MM.1S (cell line): ENCODE results near the gene MKKS.
A peak's percentile ranks its signal among the peaks of the same experiment; 100 is the strongest.

ENCODE experiments used
- DNase-seq: peaks from one replicate; pipeline ENCODE4 v3.0.0-alpha.2; 2015
- H2AFZ ChIP-seq: fragments of 300-600 bp; sonication (generic); 2 replicates; pipeline ENCODE4 v1.6.0; 2016; ENCODE audit warnings: antibody characterized with exemption, low read length
- H3F3A ChIP-seq: fragments of 300-600 bp; sonication (generic); 2 replicates; pipeline ENCODE4 v1.6.1; 2016; ENCODE audit warnings: mild to moderate bottlenecking, antibody characterized with exemption, low read length, moderate library complexity, mixed read lengths; ENCODE audit not compliant: insufficient read depth
- H3K27ac ChIP-seq: fragments of 300-600 bp; sonication (generic); 2 replicates; pipeline ENCODE4 v1.5.1; 2016; ENCODE audit warnings: mild to moderate bottlenecking, low read length
- H3K27me3 ChIP-seq: fragments of 300-600 bp; sonication (generic); replicated peaks from 2 replicates; pipeline ENCODE4 v1.6.0; 2016; ENCODE audit warnings: low read length; ENCODE audit not compliant: insufficient read depth
- H3K36me3 ChIP-seq: fragments of 300-600 bp; sonication (generic); replicated peaks from 2 replicates; pipeline ENCODE4 v1.6.1; 2016; ENCODE audit warnings: mild to moderate bottlenecking, low read length, mixed read lengths; ENCODE audit not compliant: insufficient read depth
- H3K4me1 ChIP-seq: fragments of 300-600 bp; sonication (generic); 2 replicates; pipeline ENCODE4 v1.6.1; 2016; ENCODE audit warnings: low read length, mixed read lengths
- H3K4me2 ChIP-seq: fragments of 300-600 bp; sonication (generic); 2 replicates; pipeline ENCODE4 v1.6.0; 2016; ENCODE audit warnings: low read depth, low read length
- H3K4me3 ChIP-seq: fragments of 300-600 bp; sonication (generic); 2 replicates; pipeline ENCODE4 v1.5.1; 2016; ENCODE audit warnings: low read length, mixed read lengths
- H3K79me2 ChIP-seq: fragments of 300-600 bp; sonication (generic); 2 replicates; pipeline ENCODE4 v1.6.1; 2016; ENCODE audit warnings: mixed run types, low read length, mixed read lengths
- H3K9ac ChIP-seq: fragments of 300-600 bp; sonication (generic); 2 replicates; pipeline ENCODE4 v1.6.1; 2016; ENCODE audit warnings: low read length, mixed read lengths
- H3K9me2 ChIP-seq: fragments of 300-600 bp; sonication (generic); replicated peaks from 2 replicates; pipeline ENCODE4 v1.6.1; 2016; ENCODE audit warnings: mild to moderate bottlenecking, low read length, mixed read lengths; ENCODE audit not compliant: insufficient read depth
- H3K9me3 ChIP-seq: fragments of 300-600 bp; sonication (generic); replicated peaks from 2 replicates; pipeline ENCODE4 v1.6.1; 2016; ENCODE audit warnings: mild to moderate bottlenecking, low read length, mixed read lengths; ENCODE audit not compliant: insufficient read depth
- H4K20me1 ChIP-seq: fragments of 300-600 bp; sonication (generic); 2 replicates; pipeline ENCODE4 v1.6.1; 2016; ENCODE audit warnings: mild to moderate bottlenecking, low read length, moderate library complexity, mixed read lengths; ENCODE audit not compliant: insufficient read depth
- CTCF ChIP-seq: fragments of 300-600 bp; sonication (generic); IDR thresholded peaks from 2 replicates; pipeline ENCODE4 v1.5.1; 2016; ENCODE audit warnings: antibody characterized with exemption, low read length, mixed read lengths
- EZH2 ChIP-seq: fragments of 300-600 bp; sonication (generic); optimal IDR thresholded peaks from 2 replicates; pipeline ENCODE3; 2017; ENCODE audit warnings: low read depth, mild to moderate bottlenecking, antibody characterized with exemption, low read length, mixed read lengths
- EZH2phosphoT487 ChIP-seq: fragments of 300-600 bp; sonication (generic); IDR thresholded peaks from 2 replicates; pipeline ENCODE4 v1.6.1; 2018; ENCODE audit warnings: antibody characterized with exemption, low read length

The MKKS gene

GRCh38 chr20:10453241-10453640, 19.2 kb upstream of the MKKS start:
- peak overlapping the region; percentile 25 for H3K4me2 ChIP-seq
- no peak for TF ChIP-seq CTCF
- TF ChIP-seq EZH2: no peak
- no peak for TF ChIP-seq EZH2phosphoT487
- no peaks in the 10 kb centered on the region for H3K27me3 ChIP-seq
- H3K9ac ChIP-seq: no peak overlapping the region
- DNase-seq: peak; percentile 78
- peak overlapping the region; percentile 25; the same call in 1 of the 2 replicates for H3K27ac ChIP-seq
- peaks cover 15% of the 10 kb centered on the region for H3F3A ChIP-seq
- no peak overlapping the region for H3K4me3 ChIP-seq
- no peaks in the 10 kb centered on the region for H3K9me2 ChIP-seq
- H3K79me2 ChIP-seq: 0 out of 2 replicates have a peak, but pooled peaks cover 2% of the 10 kb centered on the region
- no peaks in the 10 kb centered on the region for H3K36me3 ChIP-seq
- H4K20me1 ChIP-seq: no peaks in the 10 kb centered on the region
- no peak overlapping the region for H2AFZ ChIP-seq
- peaks cover 20% of the 10 kb centered on the region for H3K4me1 ChIP-seq
- H3K9me3 ChIP-seq: no peaks in the 10 kb centered on the region

GRCh38 chr20:10449270-10449669, 15.2 kb upstream of the MKKS start:
- peaks cover 27% of the 10 kb centered on the region for H3F3A ChIP-seq
- no peak overlapping the region for H2AFZ ChIP-seq
- H3K27ac ChIP-seq: no peak overlapping the region
- no peaks in the 10 kb centered on the region for H3K27me3 ChIP-seq
- H3K9ac ChIP-seq: no peak overlapping the region
- no peak for TF ChIP-seq EZH2
- no peak for TF ChIP-seq EZH2phosphoT487
- no peak for TF ChIP-seq CTCF
- no peaks in the 10 kb centered on the region for H3K9me2 ChIP-seq
- no peaks in the 10 kb centered on the region for H3K36me3 ChIP-seq
- peaks cover 25% of the 10 kb centered on the region for H3K4me1 ChIP-seq
- H4K20me1 ChIP-seq: no peaks in the 10 kb centered on the region
- H3K4me3 ChIP-seq: no peak overlapping the region
- H3K4me2 ChIP-seq: no peak overlapping the region
- no peak for DNase-seq
- H3K79me2 ChIP-seq: no peaks in the 10 kb centered on the region
- H3K9me3 ChIP-seq: no peaks in the 10 kb centered on the region

- no peaks in the 10 kb centered on the region for H3K9me3 ChIP-seq
- no peaks in the 10 kb centered on the region for H3K79me2 ChIP-seq
- no peaks in the 10 kb centered on the region for H3K9me2 ChIP-seq
- peaks cover 20% of the 10 kb centered on the region for H3F3A ChIP-seq
- H3K4me3 ChIP-seq: no peak overlapping the region
- no peaks in the 10 kb centered on the region for H3K27me3 ChIP-seq
- H2AFZ ChIP-seq: no peak overlapping the region
- H3K4me2 ChIP-seq: no peak overlapping the region
- H3K9ac ChIP-seq: no peak overlapping the region
- DNase-seq: no peak
- H3K4me1 ChIP-seq: peaks cover 17% of the 10 kb centered on the region
- no peaks in the 10 kb centered on the region for H4K20me1 ChIP-seq
- no peak for TF ChIP-seq CTCF
- no peak for TF ChIP-seq EZH2phosphoT487
- TF ChIP-seq EZH2: no peak
- no peaks in the 10 kb centered on the region for H3K36me3 ChIP-seq
- H3K27ac ChIP-seq: no peak overlapping the region
Measured at GRCh38 chr20:10448270-10449156, 14.5 kb upstream of the MKKS start.
